Forelimb muscle (tissue), 1 donor: ENCODE data around the gene MTCL1. TPM values are rescaled to one million over a fixed set of nuclear protein-coding genes. Genes with fewer than 3 reads are reported as not detected.

ENCODE experiments used
- DNase-seq: peaks from one replicate; pipeline ENCODE4 v3.0.0-alpha.2; 2013; ENCODE audit warnings: low read depth
- polyA plus RNA-seq: library from polyadenylated mRNA; unstranded; fragments of 120-200 nt; gene quantifications from one replicate; pipeline ENCODE4 v1.2.1, GENCODE V29; 2013; ENCODE audit not compliant: insufficient read length

The MTCL1 gene
- polyA plus RNA-seq, 1 donor, result 33.0 TPM

DNA sequence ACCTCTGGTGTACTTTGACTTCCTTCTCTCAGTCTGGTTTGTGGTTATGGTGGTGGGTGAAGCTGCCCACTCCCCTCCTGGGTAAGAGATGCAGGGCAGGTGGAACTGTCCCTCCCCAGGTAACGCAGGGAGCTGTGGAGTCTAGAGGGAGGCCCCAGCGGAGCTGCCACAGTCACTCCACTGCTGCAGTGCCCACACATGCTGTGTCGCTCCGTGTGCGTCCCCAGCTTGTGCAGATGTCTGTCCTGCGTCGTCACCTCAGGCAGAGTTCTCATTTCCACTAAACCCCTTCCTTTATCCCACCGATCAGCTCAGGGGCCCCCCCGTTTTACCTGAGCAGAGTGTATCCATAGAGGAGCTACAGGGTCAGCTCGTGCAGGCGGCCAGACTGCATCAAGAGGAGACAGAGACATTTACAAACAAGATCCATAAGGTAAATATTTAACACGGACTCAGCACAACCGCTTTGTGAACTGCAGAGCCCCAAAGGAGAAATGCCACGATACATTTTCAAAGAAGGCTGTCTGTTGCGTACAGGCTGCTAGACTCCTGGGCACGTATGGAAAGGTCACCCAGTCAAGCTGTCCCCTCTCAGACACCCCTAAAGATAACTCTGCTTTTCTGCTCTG, 87.4 kb downstream of the MTCL1 start:
- no peak for DNase-seq

DNA sequence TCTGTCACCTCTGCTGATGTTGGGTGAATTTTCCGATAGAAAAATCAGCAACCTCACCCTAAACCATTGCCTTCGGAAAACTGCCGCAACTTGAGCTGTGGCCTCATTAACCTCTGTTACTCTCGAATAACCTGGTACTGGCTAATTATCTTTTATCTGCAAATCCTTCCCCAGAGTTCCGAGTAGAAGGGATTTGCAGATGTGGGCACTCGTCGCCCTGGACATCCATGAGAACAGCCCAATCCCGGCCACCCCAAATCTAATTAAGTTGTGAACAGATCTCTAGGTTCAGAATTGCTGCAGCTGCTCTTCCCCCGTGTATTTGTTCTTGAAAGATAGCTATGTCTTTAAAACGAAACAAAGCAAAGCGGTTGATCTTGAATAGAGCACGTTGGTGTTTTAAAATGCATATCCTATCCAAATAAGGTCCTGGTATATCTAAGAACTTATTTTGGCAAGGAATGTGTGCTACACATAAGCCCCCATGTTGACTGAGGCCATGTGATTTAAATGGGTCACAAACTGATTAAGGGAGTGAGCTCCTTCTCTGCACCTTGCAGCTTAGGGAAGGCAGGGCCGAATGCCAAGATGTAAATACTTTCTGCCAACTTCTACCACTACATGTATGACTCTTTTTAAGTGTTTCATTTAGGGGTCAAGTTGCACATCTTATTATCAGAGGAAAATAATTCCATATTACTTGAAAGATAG, 88.2 kb downstream of the MTCL1 start:
- DNase-seq, result no peak

DNA sequence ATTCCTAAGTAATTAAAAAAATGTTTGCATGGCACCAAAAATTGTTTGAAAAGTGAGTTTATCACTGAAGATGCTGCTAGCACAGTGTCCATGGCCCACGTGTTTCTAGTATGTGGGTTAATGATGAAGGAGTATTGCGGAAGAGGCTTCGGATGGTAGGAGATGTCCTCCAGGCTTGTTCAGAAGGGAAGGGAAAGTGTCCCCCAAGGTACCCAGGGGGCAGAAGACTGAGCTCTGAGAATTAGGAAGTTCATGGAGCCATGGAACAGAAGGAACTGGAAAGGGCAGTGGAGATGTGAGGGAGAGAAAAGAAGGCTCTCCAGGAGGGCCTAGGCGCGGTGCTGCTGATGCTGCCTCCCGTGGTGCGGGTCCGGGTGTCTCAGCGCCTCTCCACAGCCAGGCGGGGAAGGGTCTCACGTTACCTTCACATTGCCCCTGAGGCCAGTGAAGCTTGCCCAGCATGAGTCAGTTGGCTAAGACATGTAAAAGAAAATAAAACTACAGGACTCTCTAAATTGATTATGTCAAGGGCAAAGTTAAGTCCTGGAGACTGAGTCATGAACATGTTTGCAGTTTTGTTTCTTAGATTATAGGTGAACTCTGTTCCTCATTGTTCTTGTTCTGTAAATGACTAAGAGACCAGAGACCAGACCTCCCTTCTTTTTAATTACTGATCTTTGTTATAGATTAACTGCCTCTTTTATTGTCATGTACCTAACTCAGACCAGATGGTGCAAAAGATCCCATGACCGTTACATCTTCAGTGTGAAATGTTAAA, 89.0 kb downstream of the MTCL1 start:
- DNase-seq, result no peak

DNA sequence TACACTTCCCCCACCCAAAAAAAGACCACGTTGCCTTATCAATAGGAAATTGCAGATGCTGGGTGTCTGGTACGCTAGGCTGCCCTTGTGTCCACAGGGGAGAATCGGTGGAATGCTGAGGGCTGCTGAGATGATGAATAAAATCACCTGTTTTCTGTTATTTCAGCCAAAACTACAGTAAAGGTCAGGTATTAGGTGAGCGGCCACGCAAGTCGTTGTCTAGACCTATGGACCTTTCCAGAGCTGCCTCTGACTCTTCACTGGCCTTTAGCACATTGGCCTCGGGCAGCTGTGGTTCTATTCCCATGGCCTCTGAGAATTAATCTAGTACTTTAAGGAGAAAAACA, 89.6 kb downstream of the MTCL1 start:
- no peak for DNase-seq

DNA sequence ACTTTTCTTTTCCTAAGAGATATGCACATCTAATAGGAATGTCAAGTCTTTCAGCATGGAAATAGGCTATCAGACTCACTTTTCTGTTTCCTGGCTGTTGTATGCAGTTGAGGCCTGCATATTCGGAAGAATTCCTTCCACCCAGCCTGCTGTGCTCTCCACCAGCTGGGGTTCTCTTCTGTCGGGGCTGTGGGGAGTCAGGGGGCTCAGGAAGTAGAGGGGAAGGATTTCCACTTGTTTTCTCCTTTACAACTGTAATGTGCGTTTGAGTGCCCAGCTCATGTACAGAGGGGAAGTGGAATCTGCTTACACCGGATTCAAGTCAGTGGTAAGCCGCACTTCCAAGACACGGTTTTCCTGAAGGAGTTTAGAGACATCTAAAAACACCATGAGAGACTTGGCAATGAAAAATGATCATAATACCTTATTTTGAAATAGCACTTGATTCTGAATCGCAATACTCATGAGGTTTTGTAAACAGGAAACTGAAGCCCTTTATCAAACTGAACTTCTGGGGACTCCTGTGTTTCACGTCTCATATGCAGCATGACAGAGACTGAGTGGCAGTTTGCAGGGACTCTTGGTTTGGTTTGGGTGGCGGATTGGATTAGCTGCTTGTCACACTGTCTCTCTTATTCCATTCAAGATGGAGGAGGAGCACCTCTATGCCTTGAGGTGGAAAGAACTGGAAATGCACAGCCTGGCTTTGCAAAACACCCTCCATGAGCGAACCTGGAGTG, 90.4 kb downstream of the MTCL1 start:
- no peak for DNase-seq

DNA sequence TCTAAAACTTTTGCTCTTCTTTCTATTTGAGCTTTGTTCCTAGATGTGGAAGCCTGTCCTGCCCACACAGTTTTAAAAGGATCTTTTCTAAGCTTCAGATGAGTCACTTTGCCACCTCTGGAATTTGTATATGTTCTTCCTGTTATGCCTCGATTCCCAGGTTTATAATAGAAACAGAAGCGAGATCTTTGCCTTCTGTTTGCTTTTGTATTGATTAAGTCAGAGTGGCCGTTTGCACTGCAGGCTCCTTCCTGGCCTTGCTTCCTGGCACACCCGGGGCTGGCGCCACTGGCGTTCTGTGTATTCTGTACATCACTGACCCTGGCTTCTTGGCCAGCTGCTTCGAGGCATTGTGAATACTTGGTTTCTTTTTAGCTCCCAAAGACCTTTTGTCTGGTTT, 91.8 kb downstream of the MTCL1 start:
- no peak for DNase-seq

DNA sequence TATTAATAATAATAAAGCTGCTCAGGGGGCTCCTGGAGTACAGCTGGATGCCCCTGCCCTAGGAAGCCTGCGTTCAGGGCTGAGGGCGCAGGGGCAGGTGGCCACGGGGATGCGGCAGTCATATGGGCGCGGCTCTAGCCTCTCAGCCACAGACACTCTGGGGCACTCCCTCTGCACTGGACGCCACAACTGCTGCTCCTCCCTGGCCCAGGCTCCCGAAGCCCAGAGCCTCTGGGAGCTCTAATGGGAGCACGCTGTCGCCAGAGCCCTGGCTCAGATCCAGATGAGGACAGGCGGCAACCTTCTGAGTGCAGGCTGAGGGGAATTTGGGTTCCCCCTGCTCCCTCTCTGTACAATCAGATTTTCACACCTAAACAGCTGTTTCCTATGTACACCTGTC, 93.6 kb downstream of the MTCL1 start:
- DNase-seq, result no peak

DNA sequence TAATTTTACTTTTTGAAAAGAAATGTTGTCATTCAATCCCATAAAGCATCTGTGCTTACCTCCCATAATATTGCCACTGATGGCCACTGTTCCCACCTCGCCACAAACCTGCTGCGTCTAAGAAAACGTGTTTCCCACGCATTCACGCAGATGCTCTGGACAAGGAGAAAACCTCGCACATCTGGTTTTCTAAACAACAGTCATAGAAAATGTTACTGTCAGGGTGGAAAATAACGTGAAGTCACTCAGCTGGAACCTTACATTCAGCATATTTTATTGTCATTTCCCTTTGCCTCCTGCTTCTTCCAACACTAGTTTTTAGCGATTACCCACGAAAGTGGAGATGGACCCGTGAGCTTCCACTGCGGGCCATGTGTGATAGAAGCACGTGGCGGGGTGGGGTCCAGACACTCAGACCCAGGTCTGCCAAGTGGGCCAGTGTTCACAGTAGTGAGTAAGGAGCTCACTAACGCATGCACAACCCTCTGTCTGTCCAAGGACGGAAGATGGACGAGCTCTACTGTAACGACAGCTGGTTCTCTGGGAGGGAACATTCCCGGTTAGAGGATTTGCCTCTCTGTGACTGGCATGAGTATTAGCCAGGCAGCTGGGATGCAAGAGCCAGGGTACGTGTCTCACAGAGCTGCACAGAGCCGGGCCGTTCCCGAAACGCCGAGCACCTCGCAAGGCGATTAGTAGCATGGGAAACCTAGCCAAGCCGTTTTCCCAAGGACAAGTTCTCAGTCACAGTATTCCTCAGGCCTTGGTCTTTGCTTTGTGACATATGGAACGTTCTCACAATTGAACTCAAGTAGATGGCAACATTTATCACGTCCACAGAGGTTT, 94.5 kb downstream of the MTCL1 start:
- peak; percentile 44 for DNase-seq

DNA sequence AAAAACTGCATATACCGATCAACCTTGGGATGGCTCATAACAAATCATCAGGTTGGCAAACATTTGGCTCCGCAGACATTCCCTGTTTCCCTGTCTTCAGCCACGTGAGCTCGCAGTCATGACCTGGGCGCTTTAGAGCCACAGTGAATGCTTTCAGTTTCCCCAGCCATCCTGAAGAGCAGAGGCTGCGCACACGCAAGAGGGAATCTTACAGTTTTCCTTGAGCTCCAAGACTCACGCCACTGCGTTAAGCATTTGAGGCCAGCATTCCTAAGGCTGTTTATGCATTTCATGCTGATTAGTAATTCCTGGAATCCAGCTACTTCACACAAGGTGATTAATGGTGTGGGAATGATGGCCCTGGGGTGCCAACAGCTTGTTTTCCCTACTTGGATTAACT, 95.1 kb downstream of the MTCL1 start:
- no peak for DNase-seq

DNA sequence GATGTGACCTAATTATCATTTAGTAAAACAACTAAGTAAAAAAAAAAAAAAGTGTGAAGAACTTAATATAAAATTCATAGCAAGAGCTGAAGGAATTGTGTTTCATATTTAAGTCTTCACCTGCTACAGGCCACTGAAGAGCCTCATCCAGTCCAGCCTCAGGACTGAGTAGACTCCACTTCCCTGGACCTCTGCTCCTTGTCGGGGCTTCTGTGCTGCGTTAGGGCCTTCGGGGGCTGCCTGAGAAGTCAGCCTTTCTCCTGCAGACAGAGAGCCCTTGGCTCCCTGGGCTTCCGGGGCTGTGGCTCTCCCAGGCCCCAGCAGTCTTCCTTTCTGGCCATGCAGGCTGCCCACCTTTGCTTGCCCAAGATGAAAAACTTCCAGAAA, 95.5 kb downstream of the MTCL1 start:
- DNase-seq, result no peak

DNA sequence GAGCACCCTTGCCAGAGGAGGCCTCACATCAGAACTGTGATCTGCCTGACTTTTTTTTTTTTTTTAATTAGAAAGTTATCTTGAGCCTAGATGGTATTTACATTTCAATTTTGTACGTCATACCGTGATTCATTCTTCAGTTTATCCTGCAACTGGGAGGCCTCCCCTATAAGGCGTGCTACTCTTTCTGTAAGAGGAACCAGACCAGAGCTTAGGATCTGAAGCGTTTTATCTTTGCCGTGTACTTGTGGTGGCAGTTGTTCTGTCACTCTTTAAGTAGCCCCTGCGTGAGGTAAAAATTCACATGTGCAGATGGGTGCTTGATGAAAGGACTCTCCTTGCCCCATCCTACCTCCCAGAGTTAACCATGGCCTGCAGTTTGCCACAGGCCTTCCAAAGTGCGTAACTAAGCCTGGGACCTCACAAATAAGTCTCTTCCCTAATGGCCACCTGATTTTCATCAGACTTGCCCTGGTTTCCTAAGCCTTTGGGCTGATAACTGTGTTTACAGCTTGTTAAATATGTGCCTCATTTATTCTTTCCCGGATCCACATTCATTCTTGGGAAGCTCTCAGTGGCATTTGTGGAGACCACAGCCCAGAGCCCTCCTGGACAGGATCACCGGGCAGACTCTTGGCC, 96.0 kb downstream of the MTCL1 start:
- DNase-seq, result no peak

DNA sequence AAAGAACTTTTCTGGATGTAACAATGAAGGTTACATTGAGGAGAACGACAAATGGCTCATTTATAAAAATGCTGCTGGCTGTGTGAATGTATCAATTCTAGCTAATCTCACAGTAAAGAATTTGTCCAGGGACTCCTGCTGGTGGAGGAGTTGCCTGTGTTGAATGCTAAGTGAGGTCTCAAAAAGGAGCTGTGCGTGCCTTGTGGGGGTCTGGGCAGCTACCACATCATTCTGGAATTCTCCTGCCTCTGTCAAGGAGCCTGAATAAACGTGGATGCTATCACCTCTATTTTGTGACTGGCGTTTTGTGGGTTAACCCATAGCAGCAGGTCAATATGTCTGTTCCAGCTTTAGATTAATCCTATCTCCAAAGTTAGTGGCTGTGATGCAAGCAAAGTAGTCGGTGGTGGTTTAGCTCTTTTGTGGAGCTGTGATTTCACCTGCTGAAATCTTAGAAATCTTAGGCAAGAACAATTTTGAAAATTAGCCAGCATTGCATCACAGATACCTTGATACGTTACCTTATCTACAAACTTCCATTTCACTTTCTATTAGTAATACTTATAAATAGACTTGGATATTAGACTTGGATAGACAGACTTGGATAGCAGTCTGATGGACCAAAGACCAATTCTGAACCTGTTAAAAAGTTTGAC, 96.8 kb downstream of the MTCL1 start:
- DNase-seq, result no peak

DNA sequence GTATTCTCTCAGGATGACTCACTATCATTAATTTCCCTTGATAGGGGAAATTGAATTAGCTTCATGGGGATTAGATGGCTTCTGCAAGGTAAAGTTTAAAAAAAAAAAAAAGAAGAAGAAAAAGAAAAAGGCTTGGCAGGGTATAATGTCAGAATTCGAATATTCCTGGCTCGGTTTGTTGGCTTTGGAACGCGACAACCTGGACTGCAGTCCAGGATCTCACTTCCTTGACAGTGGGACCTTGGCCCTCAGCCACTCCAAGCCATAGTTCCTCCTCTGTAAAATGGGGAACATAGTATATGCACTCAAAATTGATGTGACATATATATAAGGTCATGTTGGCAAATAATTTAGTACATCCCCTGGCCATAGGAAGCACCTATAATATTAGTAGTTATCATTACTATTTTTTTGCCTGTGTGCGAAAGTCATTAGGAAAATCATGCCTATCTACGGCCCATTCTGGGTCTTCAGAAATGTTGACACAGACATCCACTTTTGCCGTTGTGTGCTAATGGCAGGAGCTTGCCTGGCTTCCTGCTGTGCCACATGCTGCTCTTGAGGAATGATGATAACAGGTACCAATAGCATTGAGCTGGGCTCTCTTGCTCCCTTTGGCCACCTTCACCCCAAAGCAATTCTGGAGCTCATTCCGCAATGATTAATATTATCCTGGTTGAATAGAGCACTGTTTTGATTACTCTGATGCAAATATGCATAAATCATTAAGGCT, 97.9 kb downstream of the MTCL1 start:
- no peak for DNase-seq

DNA sequence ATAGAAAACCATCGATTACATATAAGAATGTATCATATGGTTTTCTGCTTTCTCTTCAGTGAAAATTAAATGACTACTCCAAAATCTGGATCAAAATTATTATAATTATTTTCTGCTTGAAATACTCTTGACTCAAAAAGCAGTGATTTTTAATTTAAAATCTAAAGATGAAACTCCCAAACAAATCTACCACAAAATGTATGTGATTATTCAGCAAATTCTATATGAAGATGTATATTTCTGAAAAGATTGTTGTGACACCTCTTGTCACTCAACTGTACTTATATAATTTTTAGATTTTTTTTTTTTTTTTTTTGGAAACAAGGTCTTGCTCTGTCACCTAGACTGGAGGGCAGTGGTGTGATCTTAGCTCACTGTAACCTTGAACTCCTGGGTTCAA, 98.6 kb downstream of the MTCL1 start:
- DNase-seq, result no peak

DNA sequence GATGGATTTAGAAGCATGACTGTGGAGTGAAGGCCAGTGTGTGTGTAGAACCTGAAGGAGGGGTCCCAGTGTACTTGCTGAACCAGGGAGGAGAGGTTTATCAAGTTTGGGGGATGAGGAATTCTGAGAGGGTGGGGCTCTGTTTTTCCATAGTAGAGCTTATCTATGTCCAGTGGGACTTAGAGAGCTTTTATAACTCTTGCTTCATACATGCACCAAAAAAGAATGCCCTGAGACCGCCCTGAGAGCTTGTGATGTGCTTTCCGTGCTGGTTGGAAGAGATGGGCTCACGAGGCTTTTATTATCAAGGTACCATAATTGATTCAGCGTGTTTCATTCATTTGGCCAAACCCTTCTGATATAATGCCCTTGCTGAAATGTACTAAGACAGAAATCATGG, 100.2 kb downstream of the MTCL1 start:
- DNase-seq, result no peak

DNA sequence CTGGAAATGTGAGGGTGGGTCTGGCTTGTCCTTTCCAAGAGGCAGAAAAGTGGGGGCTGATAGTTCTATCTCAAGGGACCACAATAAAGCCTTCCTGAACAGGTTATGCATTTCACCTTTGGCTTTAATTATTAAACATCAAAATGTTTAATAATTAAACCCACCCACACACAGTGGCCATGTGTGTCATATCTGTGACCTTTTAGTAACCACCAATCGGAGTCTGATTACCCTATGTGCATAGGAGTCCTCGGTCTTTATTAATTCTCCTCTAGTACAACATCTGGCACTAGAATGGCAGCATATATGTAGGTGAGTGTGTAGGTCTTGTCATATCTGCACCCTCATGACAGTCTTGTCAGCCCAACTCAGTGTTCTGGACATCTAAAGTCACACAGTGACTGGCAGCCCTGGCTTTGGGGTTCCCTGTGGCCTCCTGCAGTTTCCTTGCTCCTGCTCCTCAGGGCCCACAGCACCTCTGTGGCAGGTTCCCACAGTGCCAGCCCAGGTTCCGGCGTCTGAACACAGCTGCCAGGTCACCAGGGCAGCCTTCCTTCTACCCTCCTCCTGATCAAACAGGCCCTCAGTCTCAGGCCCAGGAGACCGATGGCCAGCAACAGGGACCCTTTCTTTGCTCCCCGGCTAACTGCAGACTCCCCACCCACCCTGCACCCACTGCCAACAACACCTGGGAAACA, 100.9 kb downstream of the MTCL1 start:
- DNase-seq, result no peak

DNA sequence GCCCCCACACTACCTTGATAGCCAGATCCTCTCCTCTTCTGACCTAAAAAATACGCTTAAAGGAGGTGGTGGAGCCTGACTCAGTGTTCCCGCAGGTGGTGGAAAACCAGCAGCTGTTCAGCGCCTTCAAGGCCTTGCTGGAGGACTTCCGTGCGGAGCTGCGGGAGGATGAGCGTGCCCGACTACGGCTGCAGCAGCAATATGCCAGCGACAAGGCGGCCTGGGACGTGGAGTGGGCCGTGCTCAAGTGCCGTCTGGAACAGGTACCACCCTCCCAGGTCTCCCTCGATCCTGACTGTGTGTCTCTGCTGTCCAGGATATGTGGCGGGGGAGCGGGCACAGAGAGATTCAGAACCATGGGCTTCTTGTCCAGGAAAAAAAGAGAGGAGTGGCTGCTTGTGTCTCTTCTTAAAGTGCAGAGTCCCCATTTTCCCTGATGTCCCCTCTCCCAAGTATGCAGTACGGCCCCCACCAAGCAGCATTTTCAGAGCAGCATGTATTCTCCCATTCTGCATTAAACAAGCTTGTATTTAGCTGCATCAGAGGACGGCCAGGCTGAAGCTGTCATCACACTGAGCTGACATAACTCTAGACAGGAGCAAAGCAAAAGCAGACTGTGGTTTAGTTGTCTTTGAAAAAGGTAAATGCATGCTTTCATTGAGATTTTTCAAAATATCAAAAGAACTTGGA, 101.6 kb downstream of the MTCL1 start:
- DNase-seq, result no peak

DNA sequence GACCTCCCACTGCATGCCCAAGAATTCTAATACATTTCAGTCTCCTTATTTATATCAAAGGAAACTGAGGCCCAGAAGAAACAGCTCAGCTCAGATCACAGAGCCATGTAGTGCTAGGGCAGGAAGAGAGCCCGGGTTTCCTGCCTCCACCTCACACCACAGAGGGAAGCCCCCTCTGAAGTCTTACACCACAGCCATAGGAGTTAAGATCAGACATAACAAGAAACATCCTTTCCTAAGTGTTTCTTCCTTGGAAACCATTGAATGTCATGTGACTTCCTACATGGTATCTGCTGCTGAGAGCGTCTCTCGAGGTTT, 102.1 kb downstream of the MTCL1 start:
- DNase-seq, result no peak

DNA sequence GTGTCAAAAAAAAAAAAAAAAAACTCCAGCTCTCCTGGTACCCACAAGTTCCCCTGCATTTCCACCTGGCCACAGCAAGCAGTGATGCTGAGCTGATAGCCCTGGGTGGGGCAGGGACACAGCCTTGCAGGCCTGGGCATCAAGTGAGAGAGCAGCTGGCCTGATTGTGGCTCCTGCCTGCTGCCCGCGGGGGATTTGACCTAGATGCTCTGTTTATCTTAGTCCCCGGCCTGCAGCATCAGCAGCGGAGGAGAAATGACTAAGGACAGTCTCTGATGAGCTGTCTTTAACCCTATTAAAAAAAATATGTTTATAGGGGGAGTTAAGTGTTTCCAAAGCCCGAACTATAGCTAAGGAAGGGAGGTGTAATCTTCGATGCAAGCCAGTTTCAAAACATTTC, 102.6 kb downstream of the MTCL1 start:
- DNase-seq, result no peak
